Measurements from ENCODE around the gene BCKDHB.

DNA sequence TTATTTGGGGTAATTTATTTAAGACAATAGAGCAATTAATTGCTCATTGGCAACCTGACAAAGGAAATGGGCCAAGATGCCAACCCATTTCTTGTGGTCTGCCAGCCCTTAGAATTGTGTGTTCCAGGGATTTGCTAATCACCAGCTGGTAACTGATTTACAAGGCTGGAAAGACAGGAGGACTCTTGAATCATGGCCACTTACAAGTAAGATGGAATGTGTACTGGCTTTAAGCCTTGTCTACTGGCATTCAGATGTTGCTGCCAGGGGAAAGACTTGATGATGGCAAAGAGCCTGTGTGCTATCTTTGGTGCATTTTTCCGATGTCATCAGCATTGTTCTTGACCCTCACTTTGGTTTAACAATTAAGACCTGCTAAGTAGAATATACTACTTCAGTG is 91.0 kb downstream of the BCKDHB start:
- TF ChIP-seq, protein P1, sequence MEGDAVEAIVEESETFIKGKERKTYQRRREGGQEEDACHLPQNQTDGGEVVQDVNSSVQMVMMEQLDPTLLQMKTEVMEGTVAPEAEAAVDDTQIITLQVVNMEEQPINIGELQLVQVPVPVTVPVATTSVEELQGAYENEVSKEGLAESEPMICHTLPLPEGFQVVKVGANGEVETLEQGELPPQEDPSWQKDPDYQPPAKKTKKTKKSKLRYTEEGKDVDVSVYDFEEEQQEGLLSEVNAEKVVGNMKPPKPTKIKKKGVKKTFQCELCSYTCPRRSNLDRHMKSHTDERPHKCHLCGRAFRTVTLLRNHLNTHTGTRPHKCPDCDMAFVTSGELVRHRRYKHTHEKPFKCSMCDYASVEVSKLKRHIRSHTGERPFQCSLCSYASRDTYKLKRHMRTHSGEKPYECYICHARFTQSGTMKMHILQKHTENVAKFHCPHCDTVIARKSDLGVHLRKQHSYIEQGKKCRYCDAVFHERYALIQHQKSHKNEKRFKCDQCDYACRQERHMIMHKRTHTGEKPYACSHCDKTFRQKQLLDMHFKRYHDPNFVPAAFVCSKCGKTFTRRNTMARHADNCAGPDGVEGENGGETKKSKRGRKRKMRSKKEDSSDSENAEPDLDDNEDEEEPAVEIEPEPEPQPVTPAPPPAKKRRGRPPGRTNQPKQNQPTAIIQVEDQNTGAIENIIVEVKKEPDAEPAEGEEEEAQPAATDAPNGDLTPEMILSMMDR (IDR thresholded peaks at IDR 0.05): no peak
- no peak for TF ChIP-seq RAD21 (IDR thresholded peaks at IDR 0.05; ENCODE audit: low read length)
- no peak for TF ChIP-seq TEAD4 (IDR thresholded peaks at IDR 0.05; ENCODE audit: borderline replicate concordance, insufficient read depth)
- TF ChIP-seq YY1 (IDR thresholded peaks at IDR 0.05; ENCODE audit: low read depth): no peak
- no peak for TF ChIP-seq MEF2A (IDR thresholded peaks at IDR 0.05; ENCODE audit: borderline replicate concordance, low read depth)
- TF ChIP-seq, protein P2, sequence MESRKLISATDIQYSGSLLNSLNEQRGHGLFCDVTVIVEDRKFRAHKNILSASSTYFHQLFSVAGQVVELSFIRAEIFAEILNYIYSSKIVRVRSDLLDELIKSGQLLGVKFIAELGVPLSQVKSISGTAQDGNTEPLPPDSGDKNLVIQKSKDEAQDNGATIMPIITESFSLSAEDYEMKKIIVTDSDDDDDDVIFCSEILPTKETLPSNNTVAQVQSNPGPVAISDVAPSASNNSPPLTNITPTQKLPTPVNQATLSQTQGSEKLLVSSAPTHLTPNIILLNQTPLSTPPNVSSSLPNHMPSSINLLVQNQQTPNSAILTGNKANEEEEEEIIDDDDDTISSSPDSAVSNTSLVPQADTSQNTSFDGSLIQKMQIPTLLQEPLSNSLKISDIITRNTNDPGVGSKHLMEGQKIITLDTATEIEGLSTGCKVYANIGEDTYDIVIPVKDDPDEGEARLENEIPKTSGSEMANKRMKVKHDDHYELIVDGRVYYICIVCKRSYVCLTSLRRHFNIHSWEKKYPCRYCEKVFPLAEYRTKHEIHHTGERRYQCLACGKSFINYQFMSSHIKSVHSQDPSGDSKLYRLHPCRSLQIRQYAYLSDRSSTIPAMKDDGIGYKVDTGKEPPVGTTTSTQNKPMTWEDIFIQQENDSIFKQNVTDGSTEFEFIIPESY (IDR thresholded peaks at IDR 0.05; ENCODE audit: borderline replicate concordance, low read depth): no peak
- TF ChIP-seq POLR2AphosphoS5 (IDR thresholded peaks at IDR 0.05; ENCODE audit: low read depth, low read length): no peak

Data from SK-N-SH (cell line).